GM18907 (cell line): ENCODE measurements around the gene KIRREL3.
"Not testable (repeated sequence)": the region's sequence is repeated elsewhere in the genome, so short reads cannot be mapped to it uniquely, and the experiment has no call there.

Source experiments
- ATAC-seq: cut with Tn5 transposase; IDR thresholded peaks from one replicate; pipeline ENCODE4 v1.9.1; 2021; ENCODE audit warnings: mild to moderate bottlenecking, moderate library complexity; ENCODE audit not compliant: unreplicated experiment

Gene KIRREL3

DNA sequence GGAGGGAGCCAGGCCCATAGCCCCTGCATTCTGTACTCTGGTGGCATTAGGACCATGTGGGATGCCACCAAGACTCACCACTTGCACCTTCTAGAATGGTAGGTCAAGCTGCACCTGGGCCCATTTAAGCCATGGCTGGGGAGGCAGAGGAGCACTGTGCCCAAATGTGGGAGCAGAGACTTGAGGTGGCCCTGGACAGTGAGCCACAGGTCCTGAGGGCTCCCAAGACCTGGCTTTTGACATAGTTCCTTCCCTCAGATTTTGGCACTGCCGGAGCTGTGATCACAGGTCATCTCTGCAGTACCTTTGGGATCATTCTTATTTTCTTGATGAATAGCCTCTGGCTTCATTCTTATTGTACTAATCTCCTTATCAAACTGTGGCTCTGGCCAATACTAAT, 601.8 kb downstream of the KIRREL3 start:
- ATAC-seq: no peak

DNA sequence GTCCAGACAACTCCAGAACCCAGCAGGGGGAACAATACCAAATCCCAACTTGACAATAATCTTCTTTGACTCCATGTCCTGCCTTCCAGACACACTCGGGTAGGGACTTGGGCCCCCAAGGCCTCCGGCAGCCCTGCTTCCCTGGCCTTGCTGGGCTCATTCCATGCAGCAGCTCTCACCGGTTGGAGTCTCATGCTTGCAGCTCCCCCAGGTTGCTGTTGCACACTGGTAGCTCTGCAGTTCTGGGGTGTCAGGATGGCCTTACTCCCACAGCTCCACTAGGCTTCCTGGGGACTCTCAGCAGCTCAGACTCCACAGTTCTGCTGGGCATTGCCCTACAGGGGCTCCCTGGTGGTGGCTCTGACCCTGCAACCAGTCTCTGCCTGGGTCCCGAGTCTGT, 602.3 kb downstream of the KIRREL3 start:
- no peak for ATAC-seq

DNA sequence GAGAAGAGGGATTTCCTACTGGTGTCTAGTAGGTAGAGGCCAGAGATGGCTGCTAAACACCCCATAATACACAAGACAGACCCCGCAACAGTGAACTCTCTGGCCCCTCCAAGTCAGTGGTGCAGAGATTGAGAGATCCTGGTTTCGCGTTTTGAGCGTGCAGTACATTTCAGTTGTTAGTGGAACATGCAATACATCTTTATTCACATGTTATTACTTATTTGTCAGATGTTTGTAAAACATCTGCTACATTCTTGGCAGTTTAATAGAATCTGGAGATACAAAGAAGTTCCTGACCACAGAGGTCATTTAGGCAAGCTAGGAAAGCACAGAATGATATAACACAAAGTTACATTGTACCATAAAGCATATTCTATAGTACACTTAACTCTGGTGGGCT, 603.6 kb downstream of the KIRREL3 start:
- ATAC-seq: no peak

DNA sequence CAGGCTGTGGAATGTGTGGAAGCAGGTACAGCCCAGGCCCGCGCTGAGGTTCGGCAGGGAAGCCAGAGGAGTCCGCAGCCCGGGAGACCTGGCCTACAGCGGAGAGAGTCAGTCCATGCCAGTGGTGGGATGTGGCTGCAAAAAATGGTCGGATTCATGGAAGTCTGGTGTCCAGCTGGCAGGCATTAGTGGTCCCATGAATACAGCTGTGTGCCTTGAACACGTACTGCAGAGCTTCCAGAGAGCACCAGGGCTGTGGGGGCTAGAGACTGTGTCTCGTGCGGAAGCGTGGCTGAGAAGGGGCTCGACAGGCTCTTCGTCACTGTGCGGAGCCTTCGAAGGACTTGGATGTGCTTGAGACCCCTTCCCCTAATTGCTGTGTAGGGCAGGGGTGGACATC, 604.3 kb downstream of the KIRREL3 start:
- ATAC-seq: not testable (repeated sequence)

DNA sequence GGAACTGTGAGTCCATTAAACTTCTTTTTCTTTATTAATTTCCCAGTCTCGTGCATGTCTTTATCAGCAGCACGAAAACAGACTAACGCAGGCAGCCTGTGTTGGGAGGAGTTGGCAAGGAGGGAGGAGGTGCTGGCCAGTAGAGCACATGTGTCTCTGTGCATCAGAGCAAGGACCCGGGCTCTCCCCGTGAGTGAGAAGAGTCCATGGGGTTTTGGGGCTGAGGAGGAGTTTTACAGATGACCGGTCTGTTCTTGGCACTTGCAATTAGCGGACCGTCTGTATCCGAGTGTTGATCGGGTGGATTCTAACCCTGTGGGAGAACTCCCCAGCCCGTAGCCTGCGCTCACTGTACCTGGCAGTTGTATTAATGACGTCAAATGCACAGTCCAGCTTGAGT, 604.8 kb downstream of the KIRREL3 start:
- not testable (repeated sequence) for ATAC-seq

DNA sequence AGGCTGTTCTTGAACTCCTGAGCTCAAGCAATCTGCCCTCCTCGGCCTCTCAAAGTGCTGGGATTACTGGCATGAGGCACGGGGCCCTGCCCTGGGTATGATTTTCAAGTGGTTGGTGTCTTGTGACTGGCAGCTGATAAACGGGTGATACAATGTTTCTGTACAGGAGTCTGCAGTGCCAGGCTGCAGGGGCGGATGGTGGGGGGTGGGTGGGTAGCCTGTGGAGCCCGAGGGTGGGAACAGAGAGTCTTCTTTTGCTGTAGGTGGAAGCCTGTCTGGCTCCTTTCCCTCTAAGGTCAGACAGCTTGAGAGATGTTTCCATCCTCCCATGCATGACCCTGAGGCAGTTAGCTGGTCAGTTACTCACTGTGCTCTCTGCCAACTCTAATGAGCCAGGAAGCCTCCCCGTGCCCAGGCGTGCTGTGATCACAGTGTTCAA, 605.9 kb downstream of the KIRREL3 start:
- ATAC-seq: not testable (repeated sequence)

DNA sequence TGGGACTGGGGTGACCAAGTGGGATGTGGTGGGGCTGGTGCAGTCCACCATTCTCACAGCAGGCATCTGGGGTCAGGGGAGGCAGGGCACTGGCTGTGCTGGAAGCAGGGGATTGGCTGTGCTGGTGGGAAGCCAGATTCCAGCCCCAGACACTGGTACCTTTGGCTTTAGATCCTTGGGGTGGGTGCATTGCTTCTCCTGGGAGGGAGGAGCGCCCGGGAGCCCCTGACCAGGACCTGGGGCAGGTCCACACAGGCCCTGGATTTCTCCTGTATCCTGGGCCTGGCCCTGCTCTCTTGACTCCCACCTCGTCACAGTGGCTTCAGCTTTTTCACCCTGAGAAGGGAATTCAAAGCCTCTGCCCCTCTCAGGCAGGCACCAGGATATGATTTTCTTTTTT, 606.5 kb downstream of the KIRREL3 start:
- no peak for ATAC-seq

DNA sequence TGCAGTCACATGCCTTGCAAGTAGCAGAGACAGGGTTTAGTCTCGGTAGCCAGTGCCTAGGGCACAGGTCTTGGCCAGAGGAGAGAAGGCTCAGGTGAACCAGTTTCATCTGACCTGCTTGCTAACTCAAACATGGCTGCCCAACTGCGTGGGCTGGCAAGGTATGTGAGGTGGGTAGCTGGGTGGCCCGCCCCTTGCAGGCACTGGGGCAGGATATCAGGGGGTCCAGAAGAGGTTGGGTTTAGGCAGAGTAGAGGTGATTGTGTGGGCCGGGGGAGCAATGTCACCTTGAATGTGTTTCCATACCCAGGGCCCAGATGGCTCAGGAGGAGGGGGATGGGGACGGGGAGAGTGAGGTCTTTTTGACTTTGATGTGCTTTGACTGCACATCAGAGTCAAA, 607.4 kb downstream of the KIRREL3 start:
- ATAC-seq: no peak

DNA sequence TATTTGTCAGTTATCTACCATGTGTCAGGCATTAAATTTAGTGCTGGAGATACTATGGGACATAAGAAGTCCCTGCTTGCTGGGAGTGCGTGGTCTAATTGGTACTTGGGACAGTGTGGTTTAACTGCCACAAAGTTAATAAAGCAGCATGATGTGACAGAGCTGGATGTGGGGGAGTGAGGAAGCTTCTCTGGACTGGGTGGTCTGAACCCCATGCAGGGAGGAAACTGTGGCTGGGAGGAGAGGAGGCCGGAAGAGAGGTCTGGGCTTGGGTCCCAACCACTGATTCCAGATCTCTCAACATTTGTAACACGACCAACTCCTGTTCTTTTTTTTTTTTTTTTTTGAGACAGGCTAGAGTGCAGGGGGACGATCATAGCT, 607.9 kb downstream of the KIRREL3 start:
- ATAC-seq: peak; percentile 63

DNA sequence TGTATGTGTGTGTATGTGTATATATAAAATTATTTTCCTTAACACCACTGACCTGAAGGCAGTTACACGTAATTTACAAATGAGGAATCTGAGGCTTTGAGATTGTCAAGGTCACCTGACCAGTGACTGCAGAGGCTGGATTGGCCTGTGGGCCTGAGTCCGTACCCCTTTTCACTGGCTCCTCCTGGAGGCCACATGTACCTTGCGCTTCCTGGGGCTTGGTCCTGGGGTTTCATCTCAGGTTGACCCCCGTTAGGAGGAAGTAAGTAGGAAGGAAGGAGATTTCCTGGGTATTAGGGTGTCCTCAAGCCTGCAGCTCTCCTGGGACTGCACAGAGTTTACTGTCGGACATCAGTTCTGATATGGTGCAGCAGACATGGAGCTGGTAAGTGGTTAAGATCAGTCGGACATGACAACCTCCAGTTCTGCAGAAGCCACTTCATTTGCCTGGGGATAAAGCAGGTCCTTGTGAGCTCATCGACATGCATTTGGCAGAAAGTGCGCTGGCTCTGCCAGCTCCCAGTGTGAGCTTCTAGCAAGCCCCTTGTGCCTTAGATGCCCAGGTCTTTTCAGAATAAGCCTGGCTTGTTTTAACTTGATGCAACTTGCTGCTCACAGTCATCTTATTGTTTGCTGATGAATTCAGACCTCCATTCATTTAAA, 608.5 kb downstream of the KIRREL3 start:
- ATAC-seq: peak; percentile 88

DNA sequence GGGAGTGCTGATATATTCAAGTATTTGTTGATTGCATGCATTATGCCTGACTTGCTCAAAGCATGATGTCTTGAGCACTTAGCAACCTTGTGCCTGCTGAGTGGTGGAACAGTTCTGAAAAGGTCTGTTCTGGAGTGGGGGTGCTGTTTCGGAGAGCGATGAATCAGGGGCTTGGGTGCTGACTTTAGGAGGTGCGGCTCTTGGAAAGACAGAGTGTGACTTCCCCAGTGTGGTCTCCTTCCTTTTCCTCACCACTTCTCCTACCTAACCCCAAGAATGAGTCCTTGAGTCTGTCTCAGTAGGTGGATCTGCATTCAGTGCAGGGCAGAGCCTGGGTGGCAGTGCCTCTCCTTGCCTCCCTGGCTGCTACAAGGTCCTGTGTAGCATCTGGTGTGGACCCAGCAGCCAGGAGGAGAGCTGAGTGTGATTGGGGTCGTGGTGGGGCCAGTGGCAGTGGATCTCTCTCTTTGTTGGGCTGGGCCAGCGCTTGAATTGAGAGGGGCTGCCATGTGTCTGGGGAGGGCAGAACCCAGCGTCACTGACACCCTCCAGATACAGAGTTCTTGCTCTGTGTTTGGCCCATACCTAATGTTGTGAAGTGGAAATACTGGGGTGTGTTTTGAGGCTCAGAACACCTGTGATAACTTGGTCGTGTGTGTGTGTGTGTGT, 609.1 kb downstream of the KIRREL3 start:
- ATAC-seq: no peak

DNA sequence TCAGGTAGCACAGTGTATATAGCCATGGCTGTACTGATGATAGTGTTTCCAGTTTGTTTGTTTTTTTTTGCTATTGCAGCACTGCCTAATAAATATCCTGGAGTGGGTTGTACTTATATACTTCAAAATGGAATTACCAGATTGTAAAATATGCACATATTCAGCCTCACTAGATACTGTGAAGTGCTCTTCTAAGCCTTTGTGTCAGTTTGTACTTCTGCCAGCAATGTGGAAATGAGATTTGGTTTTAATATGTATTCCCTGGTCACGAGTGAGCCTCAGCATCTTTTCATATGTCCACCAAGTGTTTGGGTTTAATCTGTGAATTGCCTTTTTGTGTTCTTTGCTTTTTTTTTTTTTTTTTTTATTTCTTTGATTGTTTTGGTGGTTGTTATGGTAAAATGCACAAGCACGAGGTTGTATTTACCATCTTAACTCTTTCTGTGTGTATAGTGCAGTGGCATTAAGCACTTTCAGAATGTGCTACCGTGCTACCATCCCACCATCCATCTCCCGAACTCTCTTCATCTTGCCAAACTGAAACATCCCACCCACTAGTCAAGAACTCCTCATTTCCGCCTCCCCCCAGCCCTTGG, 610.2 kb downstream of the KIRREL3 start:
- ATAC-seq: no peak

DNA sequence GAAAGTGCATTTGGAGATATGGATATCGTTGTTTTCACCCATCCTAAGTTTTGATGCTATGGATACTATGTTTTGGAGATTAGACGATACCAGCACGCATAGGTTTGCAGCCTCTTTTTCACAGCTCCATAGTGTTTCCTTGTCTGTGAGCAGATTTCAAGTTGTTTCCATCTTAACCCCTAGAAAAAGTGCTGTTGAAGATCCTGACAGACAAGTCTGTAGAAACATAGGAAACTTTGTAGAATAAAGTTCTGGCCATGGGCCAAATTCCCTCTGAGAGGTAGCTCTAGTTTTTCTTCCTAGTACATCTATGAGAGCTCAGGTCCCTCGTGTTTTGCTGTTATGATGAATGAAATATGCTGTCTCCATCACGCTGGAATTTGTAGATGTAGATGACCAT, 612.7 kb downstream of the KIRREL3 start:
- no peak for ATAC-seq

DNA sequence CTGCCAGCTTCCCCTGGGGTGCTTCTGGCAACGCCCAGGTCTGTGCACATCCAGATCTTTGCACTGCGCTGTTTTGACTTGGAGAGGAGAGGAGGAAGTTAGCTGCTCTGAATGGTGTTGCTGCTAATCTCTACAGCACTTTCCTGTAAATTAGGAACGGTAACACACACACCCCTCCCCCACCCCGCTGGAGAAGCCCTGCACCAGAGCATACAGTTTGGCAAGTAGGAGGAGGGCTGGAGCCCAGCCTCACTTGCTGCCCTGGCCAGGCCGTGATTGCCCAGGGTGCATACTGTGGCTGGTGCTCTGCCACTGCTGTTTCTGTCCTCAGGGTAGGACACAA, 613.9 kb downstream of the KIRREL3 start:
- not testable (repeated sequence) for ATAC-seq

DNA sequence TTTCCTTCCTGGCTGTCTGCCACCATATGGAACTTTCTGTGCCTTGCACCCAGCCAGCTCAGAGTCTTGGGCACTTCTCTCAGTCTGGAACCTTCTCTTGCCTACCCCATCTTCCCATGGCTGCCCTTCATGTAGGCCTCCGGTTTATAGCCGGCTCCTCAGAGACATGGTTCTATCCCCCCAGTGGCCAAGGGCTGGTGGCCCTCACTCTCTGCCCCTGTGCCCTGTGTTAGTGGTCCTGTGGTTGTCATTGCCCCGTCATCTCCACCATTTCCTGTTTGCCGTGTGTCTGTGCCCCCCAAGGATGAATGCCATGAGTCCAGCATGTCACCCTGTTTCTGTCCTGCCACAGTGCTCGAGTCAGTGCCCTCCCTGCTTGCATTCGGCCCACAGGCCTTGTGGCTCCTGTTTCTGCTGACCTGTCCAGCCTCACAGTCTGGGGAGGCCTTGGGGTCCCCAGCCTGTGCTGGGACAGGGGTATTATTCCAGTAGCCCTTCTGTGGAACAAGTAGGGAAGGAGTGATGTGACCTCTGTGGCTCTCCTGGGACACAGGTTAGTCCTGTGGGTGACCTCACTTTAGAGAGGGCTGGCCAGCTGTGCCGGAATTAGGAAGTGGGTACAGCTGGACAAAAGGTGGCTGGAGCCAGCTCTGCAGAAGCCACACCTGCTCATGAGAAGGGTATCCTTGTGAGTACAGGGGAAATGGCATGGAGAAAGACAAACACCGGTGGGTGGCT, 614.4 kb downstream of the KIRREL3 start:
- ATAC-seq: no peak

DNA sequence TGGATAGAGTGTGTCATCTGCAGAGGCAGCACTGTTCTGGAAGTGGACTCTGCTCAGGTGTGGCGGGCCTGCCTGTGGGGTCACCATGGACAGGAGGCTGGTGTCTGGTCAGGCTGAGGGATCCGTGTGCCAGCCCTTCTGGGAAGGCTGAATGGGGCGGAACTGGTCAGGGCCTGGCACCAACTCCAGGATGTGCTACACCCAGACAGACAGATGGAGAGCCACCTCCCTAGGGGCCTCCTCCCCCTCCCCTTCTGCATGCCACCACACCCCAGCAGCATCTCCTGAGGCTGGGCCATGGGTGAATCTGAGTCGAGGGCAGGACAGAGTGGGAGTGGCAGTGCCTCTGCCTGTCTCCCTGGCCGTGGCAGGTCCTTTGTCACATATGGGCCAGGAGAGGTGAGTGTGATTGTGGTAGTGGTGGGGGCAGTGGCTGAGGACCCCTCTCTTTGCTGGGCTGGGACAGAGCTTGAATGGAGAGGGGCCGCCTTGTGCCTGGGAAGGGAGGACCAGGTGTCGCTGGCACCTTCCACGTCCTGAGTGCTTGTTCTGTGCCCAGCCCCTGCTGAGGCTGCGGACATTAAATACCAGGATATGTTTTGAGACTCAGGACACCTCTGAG, 616.0 kb downstream of the KIRREL3 start:
- ATAC-seq: no peak

DNA sequence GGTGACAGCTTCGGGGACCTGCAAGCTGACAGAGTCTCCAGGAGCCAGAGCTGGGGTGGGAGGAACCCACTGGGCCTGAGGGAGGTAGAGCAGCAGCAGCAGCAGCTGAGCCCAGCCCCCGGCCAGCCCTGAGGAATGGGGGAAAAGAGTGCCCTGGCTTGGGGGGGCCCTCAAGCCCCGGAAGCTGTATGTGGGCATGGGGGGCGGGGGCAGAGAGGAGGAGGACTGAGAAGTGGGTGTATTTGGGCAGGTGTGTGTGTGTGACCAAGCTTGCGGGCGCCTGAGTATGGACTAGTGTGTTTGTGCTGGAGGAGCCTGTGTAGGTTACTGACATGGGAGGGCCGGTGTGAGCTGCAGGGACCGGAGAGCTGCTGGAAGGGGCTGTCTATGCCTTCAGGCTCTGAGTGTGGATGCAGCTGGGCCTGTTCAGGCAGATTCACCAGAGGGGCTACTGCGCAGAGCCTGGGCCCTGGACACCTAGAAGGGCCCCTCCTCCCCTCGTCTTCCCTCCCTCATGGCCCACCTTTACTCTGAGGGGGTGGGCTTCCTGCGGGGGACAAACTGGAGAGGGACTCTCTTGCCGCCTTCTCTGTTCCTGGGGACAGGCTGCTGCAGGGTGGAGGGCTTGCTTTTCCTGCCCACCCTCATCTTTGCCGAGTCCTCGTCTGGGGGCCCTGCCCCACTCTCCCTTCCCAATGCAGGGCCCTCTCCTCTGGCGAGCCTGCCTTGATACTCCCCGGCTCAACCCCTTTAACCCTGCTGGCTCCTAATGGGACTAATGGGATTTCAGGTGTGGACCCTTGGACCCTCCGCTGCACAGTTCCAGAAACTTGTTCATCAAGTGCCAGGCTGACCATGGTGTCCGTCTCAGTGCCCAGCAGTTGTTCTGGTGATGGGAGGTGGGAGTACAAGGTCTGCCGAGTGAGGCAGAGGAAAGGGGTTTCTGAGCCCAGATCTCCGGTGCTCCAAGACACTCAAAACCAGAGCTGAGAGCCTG, 616.9 kb downstream of the KIRREL3 start:
- ATAC-seq: no peak

DNA sequence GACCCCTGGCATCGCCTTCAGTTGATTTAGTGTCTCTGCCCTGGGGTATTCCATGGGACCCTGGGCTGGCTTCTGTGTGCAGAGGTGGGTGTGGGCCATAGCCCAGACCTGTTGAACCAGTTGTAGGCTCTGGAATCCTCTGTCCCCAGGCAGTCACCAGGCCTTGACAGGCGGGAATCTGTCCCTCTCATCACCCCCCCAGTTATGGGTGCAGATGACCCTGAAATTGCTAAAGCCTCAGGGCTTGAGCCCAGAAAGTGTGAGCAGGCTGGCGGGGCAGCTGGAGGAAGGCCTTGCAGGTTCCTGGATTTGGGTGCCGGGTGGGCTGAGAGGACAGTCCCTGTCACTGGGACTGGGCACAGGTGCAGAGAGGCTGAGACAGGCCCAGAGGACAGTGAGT, 617.9 kb downstream of the KIRREL3 start:
- ATAC-seq: not testable (repeated sequence)

DNA sequence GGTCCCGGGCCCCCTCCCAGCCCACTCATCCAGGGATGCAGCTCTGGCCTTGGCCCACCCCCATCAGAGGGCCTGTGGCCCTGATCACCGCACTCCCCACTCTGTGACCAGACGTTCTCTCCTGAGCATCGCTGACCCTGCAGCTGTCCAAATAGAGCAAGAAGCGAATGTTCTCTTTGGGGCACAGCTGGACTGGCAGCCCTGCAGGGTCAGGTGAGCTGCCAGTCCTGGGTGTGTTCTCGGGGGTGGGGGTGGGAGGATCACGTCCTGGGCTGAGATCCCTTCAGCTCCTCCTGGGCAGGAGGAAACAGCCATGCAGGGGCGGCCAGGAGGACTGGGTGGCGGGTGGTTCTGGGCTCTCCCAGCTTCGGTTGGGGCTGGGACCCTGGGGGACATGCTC, 618.6 kb downstream of the KIRREL3 start:
- not testable (repeated sequence) for ATAC-seq

DNA sequence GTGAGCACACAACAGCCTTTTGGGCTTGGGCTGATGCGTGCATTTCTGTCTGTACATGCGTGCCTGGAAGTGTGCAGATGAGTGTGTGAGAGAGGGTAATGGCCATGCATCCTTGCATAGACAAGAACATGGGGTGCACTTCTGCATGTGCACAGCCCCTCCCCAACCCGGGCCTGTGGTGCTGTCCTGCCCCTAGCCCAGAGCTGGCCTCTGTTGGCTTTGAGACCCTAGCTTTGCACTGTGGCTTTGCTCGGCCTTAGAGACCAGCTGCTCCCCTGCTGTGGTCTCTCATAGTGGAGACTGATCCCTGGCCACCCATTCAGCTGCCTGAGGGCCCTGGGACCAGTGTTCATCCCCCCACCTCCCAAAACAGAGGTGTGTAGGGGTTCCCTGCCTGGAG, 619.7 kb downstream of the KIRREL3 start:
- no peak for ATAC-seq
